GM21576 (cell line): ENCODE data around the gene MICALL2.

Source experiments
- ATAC-seq: cut with Tn5 transposase; IDR thresholded peaks from one replicate; pipeline ENCODE4 v1.9.1; 2021; ENCODE audit warnings: mild to moderate bottlenecking, moderate library complexity; ENCODE audit not compliant: unreplicated experiment

Gene MICALL2

GRCh38 chr7:1397491-1398327 lies 61.6 kb downstream of the MICALL2 start:
- ATAC-seq, result no peak

GRCh38 chr7:1396195-1396594 lies 63.1 kb downstream of the MICALL2 start:
- ATAC-seq, result no peak

- ATAC-seq, result no peak
Observed at GRCh38 chr7:1395211-1396070, 63.8 kb downstream of the MICALL2 start.

GRCh38 chr7:1394371-1394770 lies 64.9 kb downstream of the MICALL2 start:
- ATAC-seq, result no peak

- ATAC-seq, result no peak
Observed at GRCh38 chr7:1393421-1393820, 65.8 kb downstream of the MICALL2 start.

GRCh38 chr7:1392556-1392955 lies 66.7 kb downstream of the MICALL2 start:
- no peak for ATAC-seq

- no peak for ATAC-seq
Observed at GRCh38 chr7:1391449-1391848, 67.8 kb downstream of the MICALL2 start.

GRCh38 chr7:1388703-1389335 lies 70.5 kb downstream of the MICALL2 start:
- ATAC-seq, result no peak

- no peak for ATAC-seq
Observed at GRCh38 chr7:1388021-1388702, 71.1 kb downstream of the MICALL2 start.

- ATAC-seq, result no peak
Observed at GRCh38 chr7:1387261-1387660, 72.0 kb downstream of the MICALL2 start.

GRCh38 chr7:1386623-1387220 lies 72.5 kb downstream of the MICALL2 start:
- ATAC-seq, result no peak

- ATAC-seq, result no peak
Observed at GRCh38 chr7:1385809-1386622, 73.3 kb downstream of the MICALL2 start.

GRCh38 chr7:1385086-1385808 lies 74.0 kb downstream of the MICALL2 start:
- no peak for ATAC-seq
